Endothelial cell of umbilical vein (primary cell): ENCODE results near the gene SWAP70. TPM values are rescaled to one million over a fixed set of nuclear protein-coding genes. Genes with fewer than 3 reads are reported as not detected.
"Not testable (repeated sequence)": the region's sequence is repeated elsewhere in the genome, so short reads cannot be mapped to it uniquely, and the experiment has no call there.

Experiments
- BruUV-seq: library from RNA; stranded (reverse); fragments of 400-500 nt; replicated peaks from 2 replicates; lab custom pipeline; 2021; lab: Mats Ljungman, UMichigan
- CTCF ChIA-PET: fragments of 300-600, 350-600 bp; sonication (Branson Sonifier 250); formaldehyde crosslinking; loops from one replicate; lab custom pipeline; 2021; ENCODE audit warnings: antibody characterized with exemption, inconsistent platforms; lab: Charles Lee
- POLR2A ChIA-PET: fragments of 300-600, 350-600 bp; sonication (Branson Sonifier 250); formaldehyde crosslinking; loops from one replicate; lab custom pipeline; 2021; ENCODE audit warnings: antibody characterized with exemption, inconsistent platforms; lab: Charles Lee
- DNase-seq: peaks from one replicate; pipeline ENCODE4 v3.0.0-alpha.2; 2011; ENCODE audit warnings: low read depth, low spot score
- FAIRE-seq: peaks from 2 replicates; lab custom pipeline; 2011; peaks lifted over from hg19 to GRCh38; lab: Jason Lieb, UNC
- H2AFZ ChIP-seq: 2 replicates; pipeline ENCODE4 v1.6.0; 2012; ENCODE audit warnings: low read depth, low read length, control low read depth, inconsistent platforms
- H3K27ac ChIP-seq: 2 replicates; pipeline ENCODE4 v1.5.1; 2011; ENCODE audit warnings: low read depth, mild to moderate bottlenecking, control low read depth, low read length, moderate library complexity; ENCODE audit not compliant: insufficient read depth
- H3K27me3 ChIP-seq, 2 experiments: 2 replicates each; pipeline versions ENCODE4 v1.6.0 to v1.6.1; 2011; ENCODE audit warnings: low read length in 2 of 2, mixed read lengths in 1 of 2; ENCODE audit not compliant: control insufficient read depth in 2 of 2, insufficient read depth in 2 of 2
- H3K36me3 ChIP-seq, 2 experiments: 2 replicates in 1 of 2; 3 replicates in 1 of 2; pipeline ENCODE4 v1.5.1; 2011; ENCODE audit warnings: low read length in 2 of 2, mild to moderate bottlenecking in 1 of 2, moderate library complexity in 1 of 2; ENCODE audit not compliant: control insufficient read depth in 2 of 2, insufficient read depth in 2 of 2; ENCODE audit errors: extremely low read depth in 1 of 2
- H3K4me1 ChIP-seq: 3 replicates; pipeline ENCODE4 v1.5.1; 2011; ENCODE audit warnings: mild to moderate bottlenecking, low read length; ENCODE audit not compliant: control insufficient read depth, insufficient read depth; ENCODE audit errors: extremely low read depth
- H3K4me2 ChIP-seq: 2 replicates; pipeline ENCODE4 v1.6.1; 2011; ENCODE audit warnings: low read length, control low read depth, mixed read lengths; ENCODE audit not compliant: insufficient read depth
- H3K4me3 ChIP-seq, 3 experiments: fragments of 200-600 bp in 1 of 3; sonication (generic), shearing (Covaris generic) in 1 of 3; replicated peaks in 1 of 3; 2 replicates each; pipeline ENCODE4 v1.5.1; 2011 to 2016; ENCODE audit warnings: control low read depth in 3 of 3, low read length in 3 of 3, mild to moderate bottlenecking in 2 of 3, inconsistent platforms in 1 of 3, low read depth in 1 of 3, moderate library complexity in 1 of 3; ENCODE audit not compliant: insufficient read depth in 1 of 3
- H3K79me2 ChIP-seq: 2 replicates; pipeline ENCODE4 v1.6.0; 2012; ENCODE audit warnings: low read length, inconsistent platforms; ENCODE audit not compliant: control insufficient read depth, insufficient read depth
- H3K9ac ChIP-seq: replicated peaks from 2 replicates; pipeline ENCODE3; 2011; ENCODE audit warnings: low read length, control low read depth; ENCODE audit not compliant: insufficient read depth; ENCODE audit errors: extremely low read depth
- H3K9me1 ChIP-seq: replicated peaks from 3 replicates; pipeline ENCODE4 v1.6.0; 2011; ENCODE audit warnings: mild to moderate bottlenecking, low read length; ENCODE audit not compliant: control insufficient read depth, insufficient read depth; ENCODE audit errors: extremely low read depth
- H3K9me3 ChIP-seq: replicated peaks from 2 replicates; pipeline ENCODE4 v1.5.1; 2012; ENCODE audit warnings: low read length, inconsistent platforms; ENCODE audit not compliant: control insufficient read depth, insufficient read depth
- H4K20me1 ChIP-seq: replicated peaks from 2 replicates; pipeline ENCODE3; 2011; ENCODE audit warnings: mild to moderate bottlenecking, low read length; ENCODE audit not compliant: control insufficient read depth, insufficient read depth; ENCODE audit errors: extremely low read depth
- CTCF ChIP-seq, 2 donors: IDR thresholded peaks; 1 replicate in 1 of 2; 2 replicates in 1 of 2; pipeline ENCODE4 v1.5.1; 2011; ENCODE audit warnings: low read length in 2 of 2, mild to moderate bottlenecking in 2 of 2, moderate library complexity in 2 of 2, control low read depth in 1 of 2, inconsistent platforms in 1 of 2, low read depth in 1 of 2; ENCODE audit not compliant: insufficient read depth in 1 of 2; ENCODE audit errors: extremely low read depth in 1 of 2
- EZH2 ChIP-seq: IDR thresholded peaks from 2 replicates; pipeline ENCODE4 v1.6.1; 2012; ENCODE audit warnings: borderline replicate concordance, low read depth, mild to moderate bottlenecking, moderate library complexity, low read length, inconsistent platforms; ENCODE audit not compliant: severe bottlenecking
- FOS ChIP-seq: IDR thresholded peaks from 2 replicates; pipeline ENCODE4 v1.6.1; 2011; ENCODE audit warnings: mild to moderate bottlenecking, low read length, moderate library complexity, borderline replicate concordance; ENCODE audit not compliant: insufficient read depth
- GATA2 ChIP-seq: IDR thresholded peaks from 2 replicates; pipeline ENCODE4 v1.7.0; 2011; ENCODE audit warnings: low read depth, mild to moderate bottlenecking, moderate library complexity, mixed read lengths, low read length; ENCODE audit not compliant: insufficient read length, insufficient read depth
- JUN ChIP-seq: IDR thresholded peaks from 2 replicates; pipeline ENCODE4 v1.6.1; 2011; ENCODE audit warnings: borderline replicate concordance, low read depth; ENCODE audit not compliant: insufficient read length, insufficient read depth
- MAX ChIP-seq: IDR thresholded peaks from 2 replicates; pipeline ENCODE4 v1.6.1; 2011; ENCODE audit not compliant: insufficient read depth, insufficient read length
- MYC ChIP-seq: IDR thresholded peaks from one replicate; pipeline ENCODE4 v1.6.1; 2011; ENCODE audit warnings: mild to moderate bottlenecking, low read depth, low read length
- POLR2A ChIP-seq: IDR thresholded peaks from 2 replicates; pipeline ENCODE4 v1.6.1; 2012; ENCODE audit warnings: low read depth, mild to moderate bottlenecking, control low read depth, low read length
- POLR2AphosphoS5 ChIP-seq: IDR thresholded peaks from 2 replicates; pipeline ENCODE4 v1.6.1; 2012; ENCODE audit warnings: low read depth, mild to moderate bottlenecking, control low read depth, low read length, moderate library complexity; ENCODE audit not compliant: insufficient read depth
- dilution Hi-C: fragments of 300-500 bp; cut with MboI; formaldehyde crosslinking; loops from one replicate; pipeline ENCODE4 v1.15.0; 2019; ENCODE audit warnings: low sequenced_read_pairs; ENCODE audit not compliant: extremely low pct_ligation_motif_present
- intact Hi-C: fragments of 100-400 bp; cut with micrococcal nuclease; formaldehyde crosslinking; loops from one replicate; pipeline ENCODE4 v1.10.0; 2022
- polyA plus RNA-seq, 4 experiments: library from polyadenylated mRNA; depleted of rRNA in 3 of 4; stranded (reverse) in 3 of 4; unstranded in 1 of 4; fragments of >200 nt; gene quantifications; 2 replicates each; pipeline versions ENCODE4 v1.2.1 to v1.2.3, GENCODE V29; 2011 to 2012; ENCODE audit warnings: missing spikeins in 1 of 4
- total RNA-seq: library from RNA; stranded (reverse); gene quantifications from 2 replicates; pipeline ENCODE4 v1.2.3, GENCODE V29; 2021

SWAP70 gene
- total and polyA plus RNA-seq, 2 donors (not counting 3 experiments of a cell fraction or from before 2014, with no cell fraction given), result 52.5 to 165 TPM

- DNase-seq, result no peak
- TF ChIP-seq MAX (no peak), EZH2 (no peak), CTCF (IDR thresholded peaks at IDR 0.05; ENCODE audit: extremely low read depth in 1 of 2, insufficient read depth in 1 of 2, low read depth in 1 of 2, low read length in 2 of 2) (no peak), GATA2 (no peak), FOS (no peak), JUN (no peak), POLR2A (no peak), POLR2AphosphoS5 (no peak), MYC (no peak)
- no TSS peak for BruUV-seq
- H3K4me1 ChIP-seq, result no peaks in the 10 kb centered on the region
- no peak overlapping the region for H3K4me2 ChIP-seq
- H3K9me1 ChIP-seq, result no peaks in the 10 kb centered on the region
- dilution Hi-C loops, result loop anchor here (25.0 kb wide), 1 partner anchor 129 kb away; no protein-coding TSS in a partner anchor
- POLR2A ChIA-PET, result no interaction called here
- no peak overlapping the region for H3K27ac ChIP-seq
- no peak for FAIRE-seq
- no peak overlapping the region for H3K4me3 ChIP-seq
- peaks cover 33% of the 10 kb centered on the region for H3K79me2 ChIP-seq
- peaks cover 37% of the 10 kb centered on the region in 2 experiments for H3K36me3 ChIP-seq
- H4K20me1 ChIP-seq, result no peaks in the 10 kb centered on the region
- intact Hi-C loops, result no loop called here
- H3K27me3 ChIP-seq, result no peaks in the 10 kb centered on the region
- CTCF ChIA-PET, result no interaction called here
- no peaks in the 10 kb centered on the region for H3K9me3 ChIP-seq
- H3K9ac ChIP-seq, result no peak overlapping the region
- H2AFZ ChIP-seq, result no peak overlapping the region
These were observed 77.4 kb downstream of the SWAP70 start for GRCh38 chr11:9741260-9741659.

GRCh38 chr11:9743512-9743911, 79.6 kb downstream of the SWAP70 start:
- FAIRE-seq, intact Hi-C loops, H4K20me1 ChIP-seq: not testable (repeated sequence)

More at GRCh38 chr11:9743512-9743911, 79.6 kb downstream of the SWAP70 start:
- H2AFZ ChIP-seq, H3K9me1 ChIP-seq, H3K27me3 ChIP-seq, H3K9me3 ChIP-seq, H3K4me2 ChIP-seq, H3K27ac ChIP-seq, H3K4me3 ChIP-seq, H3K4me1 ChIP-seq, CTCF ChIA-PET, H3K9ac ChIP-seq, POLR2A ChIA-PET, BruUV-seq, DNase-seq: not testable (repeated sequence)
- H3K36me3 ChIP-seq, result peaks cover 35 to 45% of the 10 kb centered on the region in 2 experiments
- peaks cover 32% of the 10 kb centered on the region for H3K79me2 ChIP-seq
- dilution Hi-C loops, result loop anchor here (25.0 kb wide), 1 partner anchor 131 kb away; no protein-coding TSS in a partner anchor
